Activated CD8-positive, alpha-beta memory T cell treated with anti-CD3 and anti-CD28 coated beads, Interleukin-2, amount 50 U/mL, for 48 hours (primary cell): ENCODE results near the gene TPO.
"Not testable (repeated sequence)": the region's sequence is repeated elsewhere in the genome, so short reads cannot be mapped to it uniquely, and the experiment has no call there.

Source experiments
- DNase-seq: peaks from one replicate; pipeline ENCODE4 v3.0.0-alpha.2; 2020

TPO gene

GRCh38 chr2:1563084-1563857 is 150.0 kb downstream of the TPO start:
- no peak for DNase-seq

- DNase-seq: peak; percentile 47
These were observed 151.0 kb downstream of the TPO start for GRCh38 chr2:1563943-1564891.

GRCh38 chr2:1567556-1568344 is 154.5 kb downstream of the TPO start:
- DNase-seq: peak; percentile 28

GRCh38 chr2:1568345-1568668 is 155.0 kb downstream of the TPO start:
- DNase-seq: not testable (repeated sequence)

GRCh38 chr2:1569879-1570450 is 156.7 kb downstream of the TPO start:
- peak; percentile 26 for DNase-seq

GRCh38 chr2:1571477-1572417 is 158.5 kb downstream of the TPO start:
- no peak for DNase-seq

GRCh38 chr2:1572638-1573037 is 159.4 kb downstream of the TPO start:
- DNase-seq: no peak

GRCh38 chr2:1577846-1578245 is 164.6 kb downstream of the TPO start:
- no peak for DNase-seq

- DNase-seq: not testable (repeated sequence)
These were observed 168.1 kb downstream of the TPO start for GRCh38 chr2:1581257-1581964.

- no peak for DNase-seq
These were observed 168.8 kb downstream of the TPO start for GRCh38 chr2:1581965-1582625.

GRCh38 chr2:1582891-1583341 is 169.7 kb downstream of the TPO start:
- no peak for DNase-seq

GRCh38 chr2:1584051-1584531 is 170.8 kb downstream of the TPO start:
- no peak for DNase-seq

- DNase-seq: no peak
These were observed 171.6 kb downstream of the TPO start for GRCh38 chr2:1584691-1585485.

- no peak for DNase-seq
These were observed 172.4 kb downstream of the TPO start for GRCh38 chr2:1585635-1586034.

GRCh38 chr2:1586251-1586922 is 173.1 kb downstream of the TPO start:
- no peak for DNase-seq

GRCh38 chr2:1586923-1587840 is 173.9 kb downstream of the TPO start:
- DNase-seq: no peak
